Osteocyte (in vitro differentiated cells): ENCODE data around the gene MTMR10. TPM values are rescaled to one million over a fixed set of nuclear protein-coding genes. Genes with fewer than 3 reads are reported as not detected.

ENCODE experiments used
- DNase-seq: peaks from one replicate; pipeline ENCODE4 v3.0.0; 2021; ENCODE audit warnings: mixed read lengths; ENCODE audit not compliant: unreplicated experiment; ENCODE audit errors: extremely low spot score
- H3K27ac Mint-ChIP-seq: one replicate; pipeline ENCODE4 v1.8.0; 2021; ENCODE audit warnings: mild to moderate bottlenecking, mixed read lengths; ENCODE audit not compliant: unreplicated experiment
- H3K27me3 Mint-ChIP-seq: one replicate; pipeline ENCODE4 v1.8.0; 2021; ENCODE audit warnings: mixed read lengths; ENCODE audit not compliant: unreplicated experiment
- H3K36me3 Mint-ChIP-seq: one replicate; pipeline ENCODE4 v1.8.0; 2021; ENCODE audit warnings: mixed read lengths; ENCODE audit not compliant: unreplicated experiment
- H3K4me1 Mint-ChIP-seq: one replicate; pipeline ENCODE4 v1.8.0; 2021; ENCODE audit warnings: mixed read lengths; ENCODE audit not compliant: unreplicated experiment
- H3K4me3 Mint-ChIP-seq: one replicate; pipeline ENCODE4 v1.8.0; 2021; ENCODE audit warnings: mild to moderate bottlenecking, moderate library complexity, mixed read lengths; ENCODE audit not compliant: unreplicated experiment
- H3K9me3 Mint-ChIP-seq: one replicate; pipeline ENCODE4 v1.8.0; 2021; ENCODE audit warnings: mixed read lengths; ENCODE audit not compliant: unreplicated experiment
- CTCF ChIP-seq: fragments of 200-600 bp; sonication (generic); IDR thresholded peaks from 2 replicates; pipeline ENCODE4 v1.5.0; 2021; ENCODE audit warnings: antibody characterized with exemption, mild to moderate bottlenecking, moderate library complexity
- total RNA-seq: library from RNA; stranded (reverse); gene quantifications from 2 replicates; pipeline ENCODE4 v1.2.1, GENCODE V29; 2021

MTMR10 gene
- total RNA-seq, 1 donor from 2014 or later, result 23.3 TPM

GRCh38 chr15:30929064-30929669 lies 62.3 kb downstream of the MTMR10 start:
- H3K4me1 Mint-ChIP-seq, result peaks cover 4% of the 10 kb centered on the region
- no peak for DNase-seq
- no peak overlapping the region for H3K4me3 Mint-ChIP-seq
- peaks cover 49% of the 10 kb centered on the region for H3K36me3 Mint-ChIP-seq
- H3K27me3 Mint-ChIP-seq, result no peaks in the 10 kb centered on the region
- no peak for TF ChIP-seq CTCF
- H3K9me3 Mint-ChIP-seq, result no peaks in the 10 kb centered on the region
- no peak overlapping the region for H3K27ac Mint-ChIP-seq

DNA sequence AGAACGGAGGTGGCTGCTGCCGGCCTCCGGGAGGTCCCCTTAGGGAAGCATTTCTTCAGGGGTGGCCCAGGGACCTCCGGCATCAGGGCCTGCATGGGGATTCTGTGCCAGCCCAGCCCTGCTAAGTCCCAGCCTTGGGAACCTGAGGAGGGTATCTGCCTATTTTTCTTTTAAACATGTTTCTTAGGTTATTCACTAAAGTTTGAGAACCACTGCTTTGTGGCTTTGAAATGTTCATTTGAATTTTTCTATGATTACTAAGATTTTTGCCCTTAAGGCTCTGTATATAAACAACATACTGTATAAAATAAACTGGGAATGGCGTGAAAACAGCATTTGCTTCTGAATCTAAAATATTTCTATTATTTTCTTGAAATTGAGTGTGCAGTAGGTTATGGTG lies 63.4 kb downstream of the MTMR10 start:
- H3K4me3 Mint-ChIP-seq, result no peak overlapping the region
- peaks cover 14% of the 10 kb centered on the region for H3K4me1 Mint-ChIP-seq
- H3K27me3 Mint-ChIP-seq, result no peaks in the 10 kb centered on the region
- no peak for TF ChIP-seq CTCF
- no peak for DNase-seq
- peaks cover 48% of the 10 kb centered on the region for H3K36me3 Mint-ChIP-seq
- no peak overlapping the region for H3K27ac Mint-ChIP-seq
- H3K9me3 Mint-ChIP-seq, result no peaks in the 10 kb centered on the region

DNA sequence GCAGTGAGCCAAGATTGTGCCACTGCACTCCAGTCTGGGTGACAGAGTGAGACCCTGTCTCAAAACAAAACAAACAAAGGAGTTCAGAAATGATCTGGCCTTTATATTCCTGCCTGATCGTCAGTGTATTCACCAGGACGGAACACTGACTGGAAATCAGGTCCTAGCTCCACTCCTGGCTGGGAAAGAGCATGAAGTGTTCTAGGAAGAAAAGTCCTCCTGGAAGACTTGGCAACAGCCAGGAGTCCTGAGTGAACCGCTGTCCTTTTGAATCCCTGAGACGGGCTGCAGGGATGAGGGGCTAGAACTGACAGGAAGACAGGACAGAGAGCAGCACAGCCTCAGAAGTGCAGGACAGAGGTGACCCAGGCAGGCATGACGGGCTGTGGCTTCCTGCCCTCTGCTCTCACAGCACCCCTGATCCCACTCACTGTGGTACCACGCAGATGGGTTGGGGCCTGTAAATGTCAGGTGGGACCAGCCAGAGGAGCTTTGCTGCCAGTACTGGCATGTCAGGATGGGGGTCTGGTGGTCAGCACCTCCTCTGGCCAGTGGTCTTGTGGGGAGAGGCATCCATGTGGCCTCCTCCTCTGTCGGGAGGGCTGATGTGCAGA lies 64.2 kb downstream of the MTMR10 start:
- no peaks in the 10 kb centered on the region for H3K9me3 Mint-ChIP-seq
- no peak overlapping the region for H3K4me3 Mint-ChIP-seq
- no peaks in the 10 kb centered on the region for H3K27me3 Mint-ChIP-seq
- DNase-seq, result no peak
- no peak for TF ChIP-seq CTCF
- H3K36me3 Mint-ChIP-seq, result peaks cover 48% of the 10 kb centered on the region
- no peak overlapping the region for H3K27ac Mint-ChIP-seq
- H3K4me1 Mint-ChIP-seq, result peaks cover 23% of the 10 kb centered on the region

DNA sequence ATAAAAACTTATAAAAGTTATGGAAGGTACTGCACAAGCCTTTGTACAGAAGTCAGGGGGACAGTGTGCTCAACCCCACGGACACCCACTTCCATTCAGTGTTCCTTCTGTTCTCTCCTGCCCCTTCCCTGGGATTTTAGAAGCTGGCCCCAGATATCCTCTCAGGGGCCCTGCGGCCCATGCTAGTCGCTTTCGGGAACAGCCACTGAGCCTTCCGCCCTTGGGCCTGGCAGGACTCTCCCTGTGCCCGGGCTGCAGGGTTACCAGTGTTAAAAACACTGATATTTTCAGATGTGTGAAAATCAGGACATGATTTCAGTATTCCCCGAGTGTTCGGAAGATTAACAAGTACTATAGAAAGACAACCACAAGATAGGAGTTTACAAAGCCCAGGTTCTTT lies 65.3 kb downstream of the MTMR10 start:
- H3K4me3 Mint-ChIP-seq, result no peak overlapping the region
- H3K9me3 Mint-ChIP-seq, result no peaks in the 10 kb centered on the region
- H3K4me1 Mint-ChIP-seq, result peaks cover 34% of the 10 kb centered on the region
- TF ChIP-seq CTCF, result no peak
- H3K27me3 Mint-ChIP-seq, result no peaks in the 10 kb centered on the region
- no peak for DNase-seq
- peaks cover 45% of the 10 kb centered on the region for H3K36me3 Mint-ChIP-seq
- H3K27ac Mint-ChIP-seq, result no peak overlapping the region

DNA sequence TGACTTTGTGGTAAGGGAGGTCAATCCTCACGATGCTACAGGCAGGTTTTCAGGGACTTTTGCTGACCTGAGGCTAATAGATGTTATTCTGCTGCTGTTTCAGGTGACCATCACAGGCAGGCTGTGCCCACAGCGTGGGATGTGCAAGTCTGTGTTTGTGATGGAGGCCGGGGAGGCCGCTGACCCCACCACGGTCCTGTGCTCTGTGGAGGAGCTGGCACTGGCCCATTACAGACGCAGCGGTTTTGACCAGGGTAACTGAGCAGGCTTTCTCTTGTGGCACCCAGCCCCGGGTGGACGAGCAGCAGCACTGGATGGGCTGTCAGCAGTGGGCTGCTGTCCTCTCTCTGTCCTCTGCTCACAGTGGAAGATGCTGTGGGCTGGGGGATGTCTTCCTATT lies 65.7 kb downstream of the MTMR10 start:
- no peak for DNase-seq
- H3K36me3 Mint-ChIP-seq, result peaks cover 42% of the 10 kb centered on the region
- no peak for TF ChIP-seq CTCF
- H3K9me3 Mint-ChIP-seq, result no peaks in the 10 kb centered on the region
- no peak overlapping the region for H3K4me3 Mint-ChIP-seq
- H3K27ac Mint-ChIP-seq, result no peak overlapping the region
- H3K27me3 Mint-ChIP-seq, result no peaks in the 10 kb centered on the region
- peaks cover 35% of the 10 kb centered on the region for H3K4me1 Mint-ChIP-seq
